CD4-positive, alpha-beta T cell treated with Interleukin-15 for 4 hours (primary cell): ENCODE data around the gene GPN2.

Source experiments
- DNase-seq: peaks from one replicate; pipeline ENCODE4 v3.0.0-alpha.2; 2020; ENCODE audit warnings: low spot score

Gene GPN2

GRCh38 chr1:26889551-26890466, at the start of gene GPN2:
GPN2 (minus strand) TSS chr1:26890283; CDS start chr1:26890096, 187 bp downstream.
- peak; percentile 77 for DNase-seq

GRCh38 chr1:26938659-26939025, 48.6 kb upstream of the GPN2 start:
- no peak for DNase-seq

- no peak for DNase-seq
These were observed 48.0 kb upstream of the GPN2 start for GRCh38 chr1:26938004-26938658.

GRCh38 chr1:26936823-26937222, 46.7 kb upstream of the GPN2 start:
- DNase-seq = no peak

- DNase-seq = no peak
These were observed 42.4 kb upstream of the GPN2 start for GRCh38 chr1:26932531-26932930.

- no peak for DNase-seq
These were observed 33.6 kb upstream of the GPN2 start for GRCh38 chr1:26923711-26924110.

GRCh38 chr1:26922901-26923300, 32.8 kb upstream of the GPN2 start:
- no peak for DNase-seq

GRCh38 chr1:26922431-26922729, 32.3 kb upstream of the GPN2 start:
- no peak for DNase-seq

GRCh38 chr1:26921540-26922430, 31.7 kb upstream of the GPN2 start, which contains the start of gene NUDC:
NUDC (plus strand) TSS chr1:26921743; CDS start chr1:26921849, 106 bp downstream.
- peak; percentile 95 for DNase-seq

- DNase-seq = no peak
These were observed 31.1 kb upstream of the GPN2 start for GRCh38 chr1:26921126-26921539.

GRCh38 chr1:26915204-26915842, 25.2 kb upstream of the GPN2 start:
- no peak for DNase-seq

GRCh38 chr1:26913754-26914619, 23.9 kb upstream of the GPN2 start, which contains the start of gene NR0B2:
NR0B2 (minus strand) TSS chr1:26913975; CDS start chr1:26913940, 35 bp downstream.
- no peak for DNase-seq

GRCh38 chr1:26913389-26913753, 23.3 kb upstream of the GPN2 start:
- DNase-seq = no peak

- DNase-seq = no peak
These were observed 22.0 kb upstream of the GPN2 start for GRCh38 chr1:26912147-26912490.

GRCh38 chr1:26911399-26912146, 21.5 kb upstream of the GPN2 start:
- no peak for DNase-seq

GRCh38 chr1:26910343-26911160, 20.5 kb upstream of the GPN2 start:
- no peak for DNase-seq

- DNase-seq = no peak
These were observed 19.9 kb upstream of the GPN2 start for GRCh38 chr1:26909951-26910342.

GRCh38 chr1:26907071-26907917, 17.2 kb upstream of the GPN2 start:
- DNase-seq = no peak
